ENCODE data around the gene PTBP1.
"Not testable (repeated sequence)": the region's sequence is repeated elsewhere in the genome, so short reads cannot be mapped to it uniquely, and the experiment has no call there.

PTBP1 gene

DNA sequence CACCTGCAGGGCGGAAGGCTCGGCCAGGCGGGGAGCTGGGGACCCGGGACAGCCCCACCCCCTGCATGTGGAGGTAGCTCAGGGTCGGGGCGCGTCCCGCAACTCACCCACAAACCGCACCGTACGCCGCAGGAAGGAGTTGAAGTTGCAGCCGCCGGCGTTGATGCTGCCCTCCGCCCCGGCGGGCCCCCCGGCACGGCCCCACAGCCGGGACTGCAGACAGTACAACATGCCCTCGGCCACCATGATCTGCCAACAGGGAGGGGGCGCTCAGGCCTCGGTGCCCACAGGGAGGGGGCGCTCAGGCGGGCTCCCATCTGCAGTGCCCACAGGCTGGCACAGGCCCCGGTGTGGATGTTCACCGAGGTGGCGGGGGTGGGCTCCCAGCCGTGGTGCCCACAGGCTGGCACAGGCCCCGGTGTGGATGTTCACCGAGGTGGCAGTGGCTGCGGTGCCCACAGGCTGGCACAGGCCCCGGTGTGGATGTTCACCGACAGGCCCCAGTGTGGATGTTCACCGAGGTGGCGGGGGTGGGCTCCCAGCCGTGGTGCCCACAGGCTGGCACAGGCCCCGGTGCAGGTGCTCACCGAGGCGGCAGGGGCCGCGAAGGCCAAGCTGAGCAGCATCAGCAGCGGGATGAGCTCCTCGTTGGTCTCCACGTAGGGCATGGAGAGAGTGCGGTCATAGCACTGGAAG is 18.0 kb downstream of the PTBP1 start:
- H3K36me3 ChIP-seq (ENCODE audit: control insufficient read depth, insufficient read depth, low read length): peaks cover 25% of the 10 kb centered on the region
- no peak overlapping the region for H3K9ac ChIP-seq (ENCODE audit: low read depth, low read length)
- H3K4me1 ChIP-seq (ENCODE audit: control insufficient read depth, insufficient read depth, low read length): no peaks in the 10 kb centered on the region
- H3K4me3 ChIP-seq (ENCODE audit: low read depth, low read length): no peak overlapping the region
- no peaks in the 10 kb centered on the region for H3K27me3 ChIP-seq (ENCODE audit: control insufficient read depth, insufficient read depth, low read length)
- no peaks in the 10 kb centered on the region for H3K9me3 ChIP-seq (ENCODE audit: control insufficient read depth, insufficient read depth, low read length)

DNA sequence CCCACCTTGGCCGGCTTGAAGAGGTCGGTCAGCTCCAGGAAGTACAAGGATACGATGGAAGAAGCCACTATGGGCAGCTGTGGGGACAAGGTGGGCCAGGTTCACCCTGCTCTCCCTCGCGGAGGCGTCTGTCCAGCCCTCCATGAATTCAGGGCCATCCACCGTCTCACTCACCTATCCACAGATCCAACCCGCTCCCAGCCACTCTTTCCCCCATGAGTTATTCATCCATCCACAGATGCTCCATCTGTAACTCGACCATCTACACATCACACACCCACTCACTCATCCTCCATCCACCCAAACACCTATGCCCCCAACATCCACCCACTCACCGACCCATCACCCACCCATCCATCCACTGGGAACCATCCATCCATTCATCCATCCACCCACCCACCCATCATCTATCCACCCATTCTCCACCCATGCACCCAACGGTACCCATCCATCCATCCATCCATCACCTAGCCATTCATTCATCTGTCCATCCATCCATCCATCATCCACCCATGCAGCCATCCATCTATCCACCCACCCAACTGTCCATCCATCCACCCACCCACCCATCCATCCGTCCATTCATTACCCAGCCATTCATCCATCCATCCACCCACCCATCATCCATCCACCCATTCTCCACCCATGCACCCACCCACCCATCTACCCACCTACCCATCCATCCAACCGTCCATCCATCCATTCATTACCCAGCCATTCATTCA is 18.7 kb downstream of the PTBP1 start:
- Histone ChIP-seq H3K36me3 (ENCODE audit: control insufficient read depth, insufficient read depth, low read length) (peaks cover 18% of the 10 kb centered on the region), H3K4me1 (ENCODE audit: control insufficient read depth, insufficient read depth, low read length) (no peaks in the 10 kb centered on the region), H3K27me3 (ENCODE audit: control insufficient read depth, insufficient read depth, low read length) (no peaks in the 10 kb centered on the region), H3K4me3 (ENCODE audit: low read depth, low read length) (no peak overlapping the region), H3K9ac (ENCODE audit: low read depth, low read length) (no peak overlapping the region), H3K9me3 (ENCODE audit: control insufficient read depth, insufficient read depth, low read length) (no peaks in the 10 kb centered on the region)

DNA sequence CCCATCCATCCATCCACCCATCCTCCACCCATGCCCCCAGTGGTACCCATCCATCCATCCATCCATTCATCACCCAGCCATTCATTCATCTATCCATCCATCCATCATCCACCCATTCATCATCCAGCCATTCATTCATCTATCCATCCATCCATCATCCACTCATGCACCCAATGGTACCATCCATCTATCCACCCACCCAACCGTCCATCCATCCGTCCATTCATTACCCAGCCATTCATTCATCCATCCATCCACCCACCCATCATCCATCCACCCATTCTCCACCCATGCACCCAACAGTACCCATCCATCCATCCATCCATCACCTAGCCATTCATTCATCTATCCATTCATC is 19.2 kb downstream of the PTBP1 start:
- Histone ChIP-seq H3K4me1 (ENCODE audit: control insufficient read depth, insufficient read depth, low read length) (no peaks in the 10 kb centered on the region), H3K4me3 (ENCODE audit: low read depth, low read length) (no peak overlapping the region), H3K36me3 (ENCODE audit: control insufficient read depth, insufficient read depth, low read length) (peaks cover 13% of the 10 kb centered on the region), H3K27me3 (ENCODE audit: control insufficient read depth, insufficient read depth, low read length) (no peaks in the 10 kb centered on the region), H3K9ac (ENCODE audit: low read depth, low read length) (no peak overlapping the region), H3K9me3 (ENCODE audit: control insufficient read depth, insufficient read depth, low read length) (no peaks in the 10 kb centered on the region)

DNA sequence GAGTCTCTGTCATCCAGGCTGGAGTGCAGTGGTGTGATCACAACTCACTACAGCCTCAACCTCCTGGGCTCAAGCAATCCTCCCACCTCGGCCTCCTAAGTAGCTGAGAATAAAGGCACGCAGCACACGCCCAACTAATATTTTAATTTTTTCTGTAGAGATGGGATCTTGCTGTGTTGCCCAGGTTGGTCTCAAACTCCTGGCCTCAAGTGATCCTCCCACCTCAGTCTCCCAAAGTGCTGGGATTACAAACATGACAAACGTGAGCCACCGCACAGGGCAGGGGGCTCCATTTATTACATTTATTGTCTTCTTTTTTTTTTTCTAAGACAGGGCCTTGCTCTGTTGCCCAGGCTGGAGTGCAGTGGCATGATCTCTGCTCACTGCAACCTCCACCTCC is 23.0 kb downstream of the PTBP1 start:
- not testable (repeated sequence) for H3K9ac ChIP-seq (ENCODE audit: low read depth, low read length); H3K4me3 ChIP-seq (ENCODE audit: low read depth, low read length)

DNA sequence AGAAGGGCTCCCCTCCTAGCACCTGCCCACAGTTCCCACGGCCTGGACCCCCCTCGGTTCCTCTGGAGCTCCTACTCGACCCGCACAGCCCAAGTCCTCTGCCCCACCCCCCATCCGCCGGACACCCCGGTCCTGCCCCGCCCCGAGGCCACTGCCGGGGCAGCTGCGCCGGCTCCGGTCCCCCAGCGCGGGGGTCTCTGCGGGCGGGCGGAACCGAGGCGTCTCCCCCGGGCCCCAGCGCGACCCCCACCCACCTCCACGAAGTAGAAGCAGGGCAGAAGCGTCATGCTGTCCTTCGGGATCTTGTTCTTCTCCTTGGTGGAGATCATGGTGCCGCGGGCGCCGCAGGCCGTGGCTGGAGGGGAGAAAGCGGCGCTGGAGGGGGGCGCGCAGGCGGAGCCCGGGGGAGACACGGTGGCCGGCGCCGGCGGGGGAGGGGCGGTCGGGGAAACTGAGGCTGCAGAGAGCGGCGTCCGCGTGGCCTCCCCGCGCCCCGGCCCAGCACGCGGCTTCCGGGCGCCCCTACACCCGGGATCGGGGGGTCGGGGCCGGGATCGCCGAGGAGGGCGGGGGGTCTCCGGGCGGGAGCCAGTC is 24.1 kb downstream of the PTBP1 start:
- H3K4me1 ChIP-seq (ENCODE audit: control insufficient read depth, insufficient read depth, low read length): no peaks in the 10 kb centered on the region
- H3K27me3 ChIP-seq (ENCODE audit: control insufficient read depth, insufficient read depth, low read length): no peaks in the 10 kb centered on the region
- no peak overlapping the region for H3K9ac ChIP-seq (ENCODE audit: low read depth, low read length)
- no peaks in the 10 kb centered on the region for H3K9me3 ChIP-seq (ENCODE audit: control insufficient read depth, insufficient read depth, low read length)
- H3K4me3 ChIP-seq (ENCODE audit: low read depth, low read length): peak overlapping the region; percentile 43
- H3K36me3 ChIP-seq (ENCODE audit: control insufficient read depth, insufficient read depth, low read length): no peaks in the 10 kb centered on the region

More for the DNA sequence above, 23.0 kb downstream of the PTBP1 start:
- H3K27me3 ChIP-seq (ENCODE audit: control insufficient read depth, insufficient read depth, low read length); H3K36me3 ChIP-seq (ENCODE audit: control insufficient read depth, insufficient read depth, low read length); H3K4me1 ChIP-seq (ENCODE audit: control insufficient read depth, insufficient read depth, low read length); H3K9me3 ChIP-seq (ENCODE audit: control insufficient read depth, insufficient read depth, low read length): not testable (repeated sequence)

DNA sequence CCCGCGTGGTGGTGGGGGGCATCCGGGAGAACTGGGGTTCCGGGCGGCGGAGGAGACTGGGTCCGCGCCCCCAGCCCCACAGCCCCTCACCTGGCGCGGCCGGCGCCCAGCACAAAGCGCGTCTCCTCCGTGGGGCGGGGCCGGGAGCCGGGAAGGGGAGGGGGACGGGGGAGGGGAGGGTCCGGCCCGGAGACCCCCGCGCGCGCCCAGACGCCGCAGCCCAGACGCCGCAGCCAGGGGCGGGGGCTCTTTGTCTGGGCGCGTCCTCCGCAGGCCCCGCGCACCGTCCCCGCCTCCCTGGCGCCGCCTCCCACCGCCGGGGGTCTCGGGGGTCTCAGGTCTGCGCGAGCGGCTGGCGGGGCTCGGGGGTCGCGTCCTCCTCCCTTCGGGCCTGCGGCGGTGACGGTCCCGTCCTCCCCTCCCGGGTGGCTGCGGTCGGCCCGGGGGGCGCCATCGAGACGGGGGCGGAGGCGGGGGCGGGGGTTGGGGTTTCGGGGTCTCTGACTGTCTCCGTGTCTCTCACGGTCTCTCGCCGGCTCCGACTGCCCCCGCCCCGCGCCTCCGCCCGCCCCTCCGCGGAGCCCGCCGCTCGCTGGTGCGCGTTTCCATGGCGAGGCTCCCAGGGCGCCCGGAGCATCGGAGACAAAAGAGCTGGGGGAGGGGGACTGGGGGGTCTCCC is 24.7 kb downstream of the PTBP1 start, which contains the start of gene PLPPR3:
Gene PLPPR3 (minus strand): TSS at position 131 of the 679 bp plus-strand sequence. CDS start 396 bp downstream, outside the sequence.
- Histone ChIP-seq H3K9ac (ENCODE audit: low read depth, low read length) (no peak within 1 kb of the TSS), H3K4me3 (ENCODE audit: low read depth, low read length) (peak within 1 kb of the TSS; percentile 45), H3K27me3 (ENCODE audit: control insufficient read depth, insufficient read depth, low read length) (no peaks in the 10 kb centered on the region), H3K4me1 (ENCODE audit: control insufficient read depth, insufficient read depth, low read length) (no peaks in the 10 kb centered on the region), H3K9me3 (ENCODE audit: control insufficient read depth, insufficient read depth, low read length) (no peaks in the 10 kb centered on the region), H3K36me3 (ENCODE audit: control insufficient read depth, insufficient read depth, low read length) (no peaks in the 10 kb centered on the region)

DNA sequence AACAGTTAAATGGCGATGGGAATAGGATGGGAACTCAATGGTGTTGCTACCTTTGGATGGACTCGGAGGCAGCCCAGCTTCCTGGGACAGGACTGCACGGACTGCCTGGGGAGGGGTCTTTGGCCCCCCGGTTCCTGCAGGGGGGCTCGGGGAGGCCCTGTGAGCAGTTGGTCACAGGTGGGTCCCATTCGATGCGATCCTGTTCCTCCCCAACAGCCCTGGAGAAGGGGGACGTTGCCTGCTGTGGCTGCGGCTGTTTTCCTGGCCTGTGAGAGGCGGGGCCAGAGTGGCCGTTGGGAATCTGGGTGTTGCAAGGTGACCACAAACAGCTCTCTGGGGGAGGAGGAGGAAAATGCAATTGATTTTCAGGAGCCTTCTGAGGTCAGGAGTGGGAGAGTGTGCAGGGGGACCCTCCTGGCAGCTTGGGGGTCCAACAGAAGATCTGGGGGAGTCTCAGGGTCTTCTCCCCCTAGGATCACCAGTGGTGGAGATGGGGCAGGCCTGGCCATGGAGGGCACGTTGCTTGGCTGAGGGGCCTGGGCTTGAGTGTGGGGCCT is 26.4 kb downstream of the PTBP1 start:
- Histone ChIP-seq H3K4me3 (ENCODE audit: low read depth, low read length) (no peak overlapping the region), H3K27me3 (ENCODE audit: control insufficient read depth, insufficient read depth, low read length) (no peaks in the 10 kb centered on the region), H3K4me1 (ENCODE audit: control insufficient read depth, insufficient read depth, low read length) (no peaks in the 10 kb centered on the region), H3K9me3 (ENCODE audit: control insufficient read depth, insufficient read depth, low read length) (no peaks in the 10 kb centered on the region), H3K36me3 (ENCODE audit: control insufficient read depth, insufficient read depth, low read length) (no peaks in the 10 kb centered on the region), H3K9ac (ENCODE audit: low read depth, low read length) (no peak overlapping the region)

DNA sequence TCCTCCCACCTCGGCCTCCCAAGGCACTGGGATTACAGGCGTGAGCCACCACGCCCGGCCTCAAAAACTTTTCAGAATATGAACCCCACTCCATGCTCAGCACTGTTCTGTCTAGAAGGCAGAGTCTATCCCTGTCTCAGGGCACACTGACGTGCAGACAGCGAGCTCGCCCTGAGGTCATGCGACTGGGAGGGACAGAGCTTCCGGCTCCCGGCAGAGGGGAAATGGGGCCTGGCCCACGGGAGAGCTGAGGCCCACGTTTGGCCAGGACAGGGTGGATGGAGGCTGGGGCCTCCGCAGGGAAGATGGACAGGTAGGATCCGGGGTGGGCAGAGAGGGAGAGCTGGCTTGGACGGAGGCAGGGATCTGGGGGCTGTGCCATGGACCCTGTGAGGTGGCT is 27.6 kb downstream of the PTBP1 start:
- Histone ChIP-seq H3K27me3 (ENCODE audit: control insufficient read depth, insufficient read depth, low read length) (no peaks in the 10 kb centered on the region), H3K4me3 (ENCODE audit: low read depth, low read length) (no peak overlapping the region), H3K36me3 (ENCODE audit: control insufficient read depth, insufficient read depth, low read length) (no peaks in the 10 kb centered on the region), H3K4me1 (ENCODE audit: control insufficient read depth, insufficient read depth, low read length) (no peaks in the 10 kb centered on the region), H3K9me3 (ENCODE audit: control insufficient read depth, insufficient read depth, low read length) (no peaks in the 10 kb centered on the region), H3K9ac (ENCODE audit: low read depth, low read length) (no peak overlapping the region)

DNA sequence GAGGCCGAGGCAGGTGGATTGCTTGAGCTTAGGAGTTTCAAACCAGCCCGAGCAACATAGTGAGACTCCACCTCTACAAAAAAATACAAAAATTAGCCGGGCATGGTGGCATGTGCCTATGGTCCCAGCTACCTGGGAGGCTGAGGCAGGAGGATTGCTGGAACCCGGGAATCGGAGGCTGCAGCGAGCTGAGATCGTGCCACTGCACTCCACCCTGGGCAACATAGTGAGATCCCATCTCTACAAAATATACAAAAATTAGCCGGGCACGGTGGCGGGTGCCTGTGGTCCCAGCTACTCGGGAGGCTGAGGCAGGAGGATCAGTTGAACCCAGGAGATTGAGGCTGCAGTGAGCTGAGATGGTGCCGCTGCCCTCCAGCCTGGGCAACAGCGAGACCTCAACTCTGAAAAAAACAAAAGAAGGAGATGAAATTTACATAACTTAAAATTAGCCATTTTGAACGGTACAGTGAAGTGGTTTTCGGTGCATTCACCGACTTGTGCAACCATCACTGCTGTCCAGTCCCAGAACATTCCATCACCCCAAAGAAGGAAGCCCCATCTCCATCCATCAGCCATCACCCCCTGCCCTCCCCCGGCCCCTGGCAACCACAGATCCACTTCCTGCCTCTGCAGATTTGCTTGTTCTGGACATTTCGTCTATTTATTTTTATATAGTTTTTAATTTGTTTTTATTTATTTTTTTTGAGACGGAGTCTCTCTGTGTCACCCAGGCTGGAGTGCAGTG is 28.8 kb downstream of the PTBP1 start:
- Histone ChIP-seq H3K27me3 (ENCODE audit: control insufficient read depth, insufficient read depth, low read length) (no peaks in the 10 kb centered on the region), H3K4me1 (ENCODE audit: control insufficient read depth, insufficient read depth, low read length) (no peaks in the 10 kb centered on the region), H3K4me3 (ENCODE audit: low read depth, low read length) (no peak overlapping the region), H3K36me3 (ENCODE audit: control insufficient read depth, insufficient read depth, low read length) (no peaks in the 10 kb centered on the region), H3K9me3 (ENCODE audit: control insufficient read depth, insufficient read depth, low read length) (no peaks in the 10 kb centered on the region), H3K9ac (ENCODE audit: low read depth, low read length) (no peak overlapping the region)

DNA sequence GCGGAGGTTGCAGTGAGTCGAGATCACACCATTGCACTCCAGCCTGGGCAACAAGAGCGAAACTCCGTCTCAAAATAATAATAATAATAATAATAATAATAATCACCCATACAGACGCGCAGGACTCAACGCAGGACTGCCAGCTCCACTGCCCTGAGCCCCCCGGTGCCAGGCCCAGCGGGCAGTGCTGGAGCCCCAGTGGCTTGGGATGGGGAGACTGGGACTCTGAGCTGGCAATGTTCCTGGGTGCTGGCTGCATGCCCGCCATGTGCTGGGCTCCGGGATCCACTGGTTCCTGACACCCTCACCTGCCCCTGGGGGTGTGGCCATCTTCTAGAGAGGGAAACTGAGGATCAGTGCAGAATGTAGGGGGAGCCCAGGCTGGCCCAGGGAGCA is 30.1 kb downstream of the PTBP1 start:
- no peaks in the 10 kb centered on the region for H3K27me3 ChIP-seq (ENCODE audit: control insufficient read depth, insufficient read depth, low read length)
- no peaks in the 10 kb centered on the region for H3K9me3 ChIP-seq (ENCODE audit: control insufficient read depth, insufficient read depth, low read length)
- no peak overlapping the region for H3K9ac ChIP-seq (ENCODE audit: low read depth, low read length)
- no peaks in the 10 kb centered on the region for H3K36me3 ChIP-seq (ENCODE audit: control insufficient read depth, insufficient read depth, low read length)
- H3K4me1 ChIP-seq (ENCODE audit: control insufficient read depth, insufficient read depth, low read length): no peaks in the 10 kb centered on the region
- no peak overlapping the region for H3K4me3 ChIP-seq (ENCODE audit: low read depth, low read length)

DNA sequence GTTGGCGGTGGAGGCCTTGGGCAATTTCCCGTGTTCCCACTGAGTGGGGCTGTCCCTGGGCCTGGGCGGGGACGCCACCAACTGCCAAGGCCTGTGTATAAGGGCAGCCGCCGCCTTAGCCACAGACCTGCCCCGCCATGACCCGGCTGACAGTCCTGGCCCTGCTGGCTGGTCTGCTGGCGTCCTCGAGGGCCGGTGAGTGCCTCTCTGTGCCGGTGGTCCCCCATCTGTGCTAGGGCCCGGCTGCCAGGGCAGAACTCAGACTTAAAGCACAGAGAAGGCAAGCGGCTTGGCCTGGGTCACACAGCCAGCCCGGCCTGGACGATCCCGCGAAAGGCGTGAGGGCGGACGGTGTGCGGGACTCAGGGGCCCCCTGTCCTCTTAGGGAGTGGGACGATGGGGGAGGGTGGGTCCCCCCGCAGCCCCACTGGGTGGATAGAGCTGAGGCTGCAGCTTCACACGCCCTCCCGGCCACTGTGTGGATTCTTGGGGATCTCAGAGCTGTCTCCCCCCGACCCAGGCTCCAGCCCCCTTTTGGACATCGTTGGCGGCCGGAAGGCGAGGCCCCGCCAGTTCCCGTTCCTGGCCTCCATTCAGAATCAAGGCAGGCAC is 30.6 kb downstream of the PTBP1 start, which contains the start of gene AZU1:
Gene AZU1 (plus strand): TSS at position 128 of the 612 bp plus-strand sequence. CDS start 10 bp downstream, at position 138.
- Histone ChIP-seq H3K4me3 (ENCODE audit: low read depth, low read length) (no peak within 1 kb of the TSS), H3K36me3 (ENCODE audit: control insufficient read depth, insufficient read depth, low read length) (no peaks in the 10 kb centered on the region), H3K9me3 (ENCODE audit: control insufficient read depth, insufficient read depth, low read length) (no peaks in the 10 kb centered on the region), H3K9ac (ENCODE audit: low read depth, low read length) (no peak within 1 kb of the TSS), H3K27me3 (ENCODE audit: control insufficient read depth, insufficient read depth, low read length) (no peaks in the 10 kb centered on the region), H3K4me1 (ENCODE audit: control insufficient read depth, insufficient read depth, low read length) (no peaks in the 10 kb centered on the region)
